Kidney (tissue), 22 donors: ENCODE results near the gene KRT37. TPM values are rescaled to one million over a fixed set of nuclear protein-coding genes. Genes with fewer than 3 reads are reported as not detected.

Experiments
- DNase-seq, 5 donors: peaks; one replicate each; pipeline ENCODE4 v3.0.0-alpha.2; 2013 to 2020
- FAIRE-seq: peaks from 2 replicates; lab custom pipeline; 2012; peaks lifted over from hg19 to GRCh38; lab: Jason Lieb, UNC
- H3K27ac ChIP-seq, 2 donors: one replicate each; pipeline ENCODE4 v1.7.0; 2013; ENCODE audit warnings: low read depth in 2 of 2, low read length in 2 of 2, inconsistent platforms in 1 of 2
- H3K27me3 ChIP-seq: one replicate; pipeline ENCODE4 v1.7.1; 2013; ENCODE audit warnings: low read length, inconsistent platforms; ENCODE audit not compliant: control insufficient read depth, insufficient read depth
- H3K36me3 ChIP-seq, 3 donors: one replicate each; pipeline versions ENCODE4 v1.7.0 to v1.7.1; 2013; ENCODE audit warnings: low read length in 3 of 3, control low read depth in 1 of 3, inconsistent platforms in 1 of 3; ENCODE audit not compliant: insufficient read depth in 3 of 3, control insufficient read depth in 2 of 3
- H3K4me1 ChIP-seq, 3 donors: one replicate each; pipeline versions ENCODE4 v1.7.0 to v1.7.1; 2013; ENCODE audit warnings: low read length in 3 of 3, inconsistent platforms in 1 of 3, low read depth in 1 of 3; ENCODE audit not compliant: control insufficient read depth in 2 of 3, insufficient read depth in 2 of 3
- H3K4me3 ChIP-seq, 3 donors: one replicate each; pipeline versions ENCODE4 v1.7.0 to v1.8.1; 2013; ENCODE audit warnings: low read length in 3 of 3, control low read depth in 1 of 3, inconsistent platforms in 1 of 3
- H3K9ac ChIP-seq, 3 donors: one replicate each; pipeline versions ENCODE4 v1.7.0 to v1.7.1; 2013; ENCODE audit warnings: low read length in 3 of 3, control low read depth in 1 of 3, inconsistent platforms in 1 of 3
- H3K9me3 ChIP-seq, 3 donors: one replicate each; pipeline versions ENCODE4 v1.7.0 to v1.7.1; 2013; ENCODE audit warnings: low read length in 3 of 3, control low read depth in 1 of 3, inconsistent platforms in 1 of 3; ENCODE audit not compliant: control insufficient read depth in 2 of 3, insufficient read depth in 1 of 3
- CTCF ChIP-seq: IDR thresholded peaks from 3 replicates; pipeline ENCODE4 v1.5.1; 2012; ENCODE audit warnings: mild to moderate bottlenecking, moderate library complexity, borderline replicate concordance; ENCODE audit not compliant: insufficient read depth; ENCODE audit errors: extremely low read depth
- intact Hi-C: fragments of 100-400 bp; cut with DNase I; formaldehyde crosslinking; loops from one replicate; pipeline ENCODE4 v1.11.1; 2022
- long read RNA-seq, 10 donors: library from polyadenylated mRNA in 1 of 10; unstranded in 1 of 10; transcript quantifications; one replicate each; pipeline ENCODE4 v2.0.0 and lab custom pipeline, GENCODE V29; 2021 to 2026
- polyA plus RNA-seq: library from polyadenylated mRNA; stranded (reverse); fragments of 350-450 nt; fragmentation: Illumina TruSeq; extraction: RNeasy Lipid Tissue Mini Kit (QIAGEN cat#74804); gene quantifications from one replicate; pipeline ENCODE4 v1.2.3, GENCODE V29; 2014; ENCODE audit warnings: low read depth, low replicate concordance; ENCODE audit not compliant: insufficient read depth
- total RNA-seq: library from RNA; stranded (reverse); fragmentation: NEBNext Ultra II Directional; extraction: Animal tissue kit (Norgen Biotek cat#: 25700); gene quantifications from one replicate; pipeline ENCODE4 v1.2.1, GENCODE V29; 2021
- donor health status: control.
- donor health status: control.
- donor health status: control.
- donor health status: control.
- donor health status: control.
- donor health status: DM: yes; HTN: yes; CAD: no.
- donor health status: Normal renal cell carcinoma (clear cell type).

Gene KRT37
- total RNA-seq (not detected), polyA plus RNA-seq (not detected)
- long read RNA-seq, donor 1, result 0 reads
- long read RNA-seq, donor 2, result 0 reads
- long read RNA-seq, donor 3, result 0 reads
- long read RNA-seq, donor 4, result 0 reads
- long read RNA-seq, donor 5, result 0 reads
- long read RNA-seq, donor 6, result 0 reads
- long read RNA-seq, donor 7, result 0 reads
- long read RNA-seq, donor 8, result 0 reads
- long read RNA-seq, donor 9, result 0 reads
- long read RNA-seq, donor 10, result 0 reads

- TF ChIP-seq CTCF, result no peak
- Histone ChIP-seq H3K27ac (no peak within 1 kb of the TSS), H3K36me3 (no peaks in the 10 kb centered on the region), H3K9me3 (no peaks in the 10 kb centered on the region), H3K4me1 (no peaks in the 10 kb centered on the region), H3K9ac (no peak within 1 kb of the TSS), H3K27me3 (no peaks in the 10 kb centered on the region), H3K4me3 (no peak within 1 kb of the TSS)
- intact Hi-C loops, result no loop called here
- FAIRE-seq, result no peak
- no peak for DNase-seq
Observed at GRCh38 chr17:41424111-41424635, at the start of gene KRT37. KRT37 (minus strand) TSS chr17:41424585; CDS start chr17:41424523, 62 bp downstream.

- no peaks in the 10 kb centered on the region for H3K4me1 ChIP-seq
- H3K9ac ChIP-seq, result no peak overlapping the region
- no peak overlapping the region for H3K27ac ChIP-seq
- no peaks in the 10 kb centered on the region for H3K27me3 ChIP-seq
- H3K36me3 ChIP-seq, result no peaks in the 10 kb centered on the region
- FAIRE-seq, result no peak
- H3K9me3 ChIP-seq, result peaks cover 0 to 11% (median 0%) of the 10 kb centered on the region in 3 donors
- intact Hi-C loops, result no loop called here
- no peak for DNase-seq
- TF ChIP-seq CTCF, result no peak
- no peak overlapping the region for H3K4me3 ChIP-seq
Observed at GRCh38 chr17:41468346-41468745, 44.0 kb upstream of the KRT37 start.

GRCh38 chr17:41467561-41467960 is 43.2 kb upstream of the KRT37 start:
- peaks cover 0 to 11% (median 0%) of the 10 kb centered on the region in 3 donors for H3K9me3 ChIP-seq
- H3K36me3 ChIP-seq, result no peaks in the 10 kb centered on the region
- no peak overlapping the region for H3K9ac ChIP-seq
- FAIRE-seq, result no peak
- H3K27me3 ChIP-seq, result no peaks in the 10 kb centered on the region
- no peak overlapping the region for H3K27ac ChIP-seq
- H3K4me1 ChIP-seq, result no peaks in the 10 kb centered on the region
- TF ChIP-seq CTCF, result no peak
- intact Hi-C loops, result no loop called here
- no peak overlapping the region for H3K4me3 ChIP-seq
- DNase-seq, result no peak
